IMR-90 (cell line): ENCODE data around the gene C10orf62. TPM values are rescaled to one million over a fixed set of nuclear protein-coding genes. Genes with fewer than 3 reads are reported as not detected.

Experiments
- ATAC-seq: fragments of 200-7000 bp; cut with Tn5 transposase; 2 replicates; pipeline ENCODE4 v1.9.1; 2020; ENCODE audit warnings: low read depth, mild to moderate bottlenecking, moderate library complexity
- BruUV-seq: library from RNA; stranded (reverse); fragments of 400-500 nt; replicated peaks from 2 replicates; lab custom pipeline; 2021; lab: Mats Ljungman, UMichigan
- CTCF ChIA-PET: fragments of 300-600 bp; formaldehyde crosslinking; extraction: SDS; loops from one replicate; lab custom pipeline; 2021; ENCODE audit warnings: antibody characterized with exemption; lab: Yijun Ruan, JAX
- POLR2A ChIA-PET: fragments of 300-600 bp; sonication (Branson Sonifier 250); formaldehyde crosslinking; loops from one replicate; lab custom pipeline; 2022; ENCODE audit warnings: antibody characterized with exemption; ENCODE audit not compliant: unreplicated experiment; lab: Charles Lee
- DNase-seq: peaks from one replicate; pipeline ENCODE4 v3.0.0; 2013
- H2AFZ ChIP-seq: replicated peaks from 2 replicates; pipeline ENCODE3; 2013; ENCODE audit warnings: low read length, mild to moderate bottlenecking; ENCODE audit not compliant: poor library complexity
- H2AK5ac ChIP-seq: 2 replicates; pipeline ENCODE4 v1.6.1; 2013; ENCODE audit warnings: low read depth, low read length, inconsistent platforms
- H2AK9ac ChIP-seq: replicated peaks from 2 replicates; pipeline ENCODE3; 2013; ENCODE audit warnings: mild to moderate bottlenecking, low read depth, low read length, moderate library complexity; ENCODE audit not compliant: poor library complexity
- H2BK120ac ChIP-seq: 2 replicates; pipeline ENCODE4 v1.6.1; 2013; ENCODE audit warnings: low read depth, low read length, inconsistent platforms
- H2BK15ac ChIP-seq: 3 replicates; pipeline ENCODE4 v1.6.1; 2013; ENCODE audit warnings: low read depth, low read length, inconsistent platforms
- H2BK20ac ChIP-seq: 2 replicates; pipeline ENCODE4 v1.6.1; 2013; ENCODE audit warnings: low read depth, mild to moderate bottlenecking, inconsistent platforms, low read length, moderate library complexity
- H2BK5ac ChIP-seq: 2 replicates; pipeline ENCODE4 v1.6.1; 2013; ENCODE audit warnings: mild to moderate bottlenecking, low read depth, low read length, inconsistent platforms; ENCODE audit not compliant: poor library complexity, severe bottlenecking
- H3K14ac ChIP-seq: replicated peaks from 2 replicates; pipeline ENCODE4 v1.6.1; 2013; ENCODE audit warnings: low read depth, low read length, inconsistent platforms
- H3K18ac ChIP-seq: 2 replicates; pipeline ENCODE4 v1.6.1; 2013; ENCODE audit warnings: low read depth, low read length, control low read depth
- H3K23ac ChIP-seq: 2 replicates; pipeline ENCODE4 v1.6.1; 2013; ENCODE audit warnings: low read depth, low read length, inconsistent platforms
- H3K27ac ChIP-seq: 2 replicates; pipeline ENCODE4 v1.5.1; 2013; ENCODE audit warnings: mild to moderate bottlenecking, control low read depth, low read length; ENCODE audit not compliant: insufficient read depth
- H3K27me3 ChIP-seq: 2 replicates; pipeline ENCODE4 v1.6.1; 2013; ENCODE audit warnings: low read length; ENCODE audit not compliant: control insufficient read depth, insufficient read depth
- H3K36me3 ChIP-seq: 2 replicates; pipeline ENCODE4 v1.6.1; 2013; ENCODE audit warnings: low read length, mixed read lengths; ENCODE audit not compliant: control insufficient read depth, insufficient read depth
- H3K4ac ChIP-seq: 2 replicates; pipeline ENCODE4 v1.6.1; 2013; ENCODE audit warnings: low read depth, low read length, inconsistent platforms
- H3K4me1 ChIP-seq: 2 replicates; pipeline ENCODE4 v1.6.1; 2013; ENCODE audit warnings: low read length, mixed read lengths; ENCODE audit not compliant: control insufficient read depth, insufficient read depth
- H3K4me2 ChIP-seq: 2 replicates; pipeline ENCODE4 v1.6.1; 2013; ENCODE audit warnings: low read depth, mild to moderate bottlenecking, control low read depth, low read length, moderate library complexity
- H3K4me3 ChIP-seq: 2 replicates; pipeline ENCODE4 v1.5.1; 2013; ENCODE audit warnings: low read depth, mild to moderate bottlenecking, control low read depth, low read length, moderate library complexity; ENCODE audit not compliant: insufficient read depth
- H3K56ac ChIP-seq: 2 replicates; pipeline ENCODE4 v1.6.1; 2013; ENCODE audit warnings: low read length, inconsistent platforms; ENCODE audit not compliant: insufficient read depth; ENCODE audit errors: extremely low read depth
- H3K79me1 ChIP-seq, 2 experiments: 2 replicates each; pipeline ENCODE4 v1.6.1; 2013; ENCODE audit warnings: low read length in 2 of 2, inconsistent platforms in 1 of 2, low read depth in 1 of 2
- H3K9ac ChIP-seq: 2 replicates; pipeline ENCODE4 v1.6.1; 2013; ENCODE audit warnings: low read depth, low read length, control low read depth
- H3K9me1 ChIP-seq: 2 replicates; pipeline ENCODE4 v1.6.1; 2013; ENCODE audit warnings: low read length, inconsistent platforms; ENCODE audit not compliant: insufficient read depth
- H3K9me3 ChIP-seq: 2 replicates; pipeline ENCODE4 v1.6.1; 2013; ENCODE audit warnings: low read length; ENCODE audit not compliant: control insufficient read depth, insufficient read depth
- H4K20me1 ChIP-seq: 2 replicates; pipeline ENCODE4 v1.6.1; 2013; ENCODE audit warnings: low read length, inconsistent platforms; ENCODE audit not compliant: insufficient read depth
- H4K5ac ChIP-seq: 2 replicates; pipeline ENCODE4 v1.6.1; 2013; ENCODE audit warnings: mild to moderate bottlenecking, low read depth, low read length, control low read depth
- H4K8ac ChIP-seq, 2 experiments: 2 replicates each; pipeline ENCODE4 v1.6.1; 2013; ENCODE audit warnings: low read depth in 2 of 2, low read length in 2 of 2, control low read depth in 1 of 2, inconsistent platforms in 1 of 2
- H4K91ac ChIP-seq: 2 replicates; pipeline ENCODE4 v1.6.1; 2013; ENCODE audit warnings: low read depth, low read length, inconsistent platforms; ENCODE audit not compliant: insufficient read depth
- BHLHE40 ChIP-seq: fragments of 150-350 bp; IDR thresholded peaks from 2 replicates; pipeline ENCODE4 v1.6.1; 2016; ENCODE audit warnings: mild to moderate bottlenecking, low read depth, low read length
- CEBPB ChIP-seq: IDR thresholded peaks from 2 replicates; pipeline ENCODE4 v1.6.1; 2012; ENCODE audit warnings: low read depth, low read length, improper control_type of control experiment
- CHD1 ChIP-seq: IDR thresholded peaks from 2 replicates; pipeline ENCODE4 v1.6.1; 2012; ENCODE audit warnings: low read depth, low read length, improper control_type of control experiment
- FOS ChIP-seq: fragments of 150-350 bp; IDR thresholded peaks from 2 replicates; pipeline ENCODE4 v1.6.1; 2016; ENCODE audit warnings: low read depth, low read length
- MAFK ChIP-seq: IDR thresholded peaks from 2 replicates; pipeline ENCODE4 v1.6.1; 2012; ENCODE audit warnings: low read depth, low read length, improper control_type of control experiment
- MAZ ChIP-seq: IDR thresholded peaks from 2 replicates; pipeline ENCODE4 v1.6.1; 2012; ENCODE audit warnings: low read depth, mild to moderate bottlenecking, low read length, improper control_type of control experiment, moderate library complexity, borderline replicate concordance
- MXI1 ChIP-seq: IDR thresholded peaks from 2 replicates; pipeline ENCODE4 v1.6.1; 2012; ENCODE audit warnings: low read depth, mild to moderate bottlenecking, low read length, moderate library complexity, borderline replicate concordance
- NFE2L2 ChIP-seq: fragments of 150-350 bp; IDR thresholded peaks from 2 replicates; pipeline ENCODE4 v1.6.1; 2016; ENCODE audit warnings: low read depth, mild to moderate bottlenecking, low read length
- POLR2A ChIP-seq: IDR thresholded peaks from 2 replicates; pipeline ENCODE4 v1.6.1; 2012; ENCODE audit warnings: mild to moderate bottlenecking, low read depth, low read length
- RAD21 ChIP-seq: IDR thresholded peaks from 2 replicates; pipeline ENCODE4 v1.6.1; 2012; ENCODE audit warnings: low read length, improper control_type of control experiment
- RCOR1 ChIP-seq: IDR thresholded peaks from 2 replicates; pipeline ENCODE4 v1.6.1; 2012; ENCODE audit warnings: mild to moderate bottlenecking, low read length, improper control_type of control experiment; ENCODE audit not compliant: insufficient replicate concordance
- RFX5 ChIP-seq: IDR thresholded peaks from 2 replicates; pipeline ENCODE4 v1.8.0; 2012; ENCODE audit warnings: low read depth, mild to moderate bottlenecking, low read length, moderate library complexity
- SMC3 ChIP-seq: fragments of 150-350 bp; IDR thresholded peaks from 2 replicates; pipeline ENCODE4 v1.6.1; 2016; ENCODE audit warnings: low read depth, mild to moderate bottlenecking, antibody characterized with exemption, low read length, moderate library complexity
- WGBS, 2 experiments: methylation state at CpG; one replicate each; pipeline versions ENCODE4 v1.1.5 to v1.1.7; 2013; ENCODE audit warnings: missing lambda C conversion rate in 2 of 2; ENCODE audit not compliant: insufficient read length in 1 of 2; ENCODE audit errors: extremely low coverage in 2 of 2; 5-methylcytosine and 5-hydroxymethylcytosine counted together
- dilution Hi-C: fragments of 300-500 bp; cut with HindIII; formaldehyde crosslinking; loops from one replicate; pipeline ENCODE4 v1.14.3; 2018; ENCODE audit warnings: low sequenced_read_pairs; ENCODE audit not compliant: unreplicated experiment
- in situ Hi-C: fragments of 300-500 bp; cut with MboI; formaldehyde crosslinking; loops from 3 replicates; pipeline ENCODE4 v1.14.3; 2019; ENCODE audit warnings: low sequenced_read_pairs, inconsistent platforms, mixed read lengths
- intact Hi-C: fragments of 100-400 bp; cut with micrococcal nuclease; formaldehyde crosslinking; loops from 2 replicates; pipeline ENCODE4 v1.10.0; 2022
- polyA plus RNA-seq, 3 experiments: library from polyadenylated mRNA; depleted of rRNA; stranded (reverse); fragments of >200 nt; gene quantifications; 2 replicates each; pipeline ENCODE4 v1.2.3, GENCODE V29; 2012; ENCODE audit warnings: low replicate concordance in 1 of 3
- total RNA-seq: library from RNA; depleted of rRNA; stranded (reverse); fragments of >200 nt; gene quantifications from 2 replicates; pipeline ENCODE4 v1.2.3, GENCODE V29; 2012
- TF ChIP-seq, protein P1 (sequence below): conservative IDR thresholded peaks from 2 replicates; pipeline ENCODE4 v1.5.1; 2012; ENCODE audit warnings: mild to moderate bottlenecking, low read depth, low read length, improper control_type of control experiment
- TF ChIP-seq, protein P2 (sequence below): fragments of 150-350 bp; IDR thresholded peaks from 2 replicates; pipeline ENCODE4 v1.6.1; 2016; ENCODE audit warnings: low read depth, mild to moderate bottlenecking, low read length, moderate library complexity, borderline replicate concordance
- TF ChIP-seq, protein P3 (sequence below): fragments of 150-350 bp; IDR thresholded peaks from 2 replicates; pipeline ENCODE4 v1.6.1; 2017; ENCODE audit warnings: mild to moderate bottlenecking, antibody characterized with exemption, low read length, low read depth

C10orf62 gene
- total and polyA plus RNA-seq, 2 of the 4 experiments (the other 2 are of a cell fraction): not detected

DNA sequence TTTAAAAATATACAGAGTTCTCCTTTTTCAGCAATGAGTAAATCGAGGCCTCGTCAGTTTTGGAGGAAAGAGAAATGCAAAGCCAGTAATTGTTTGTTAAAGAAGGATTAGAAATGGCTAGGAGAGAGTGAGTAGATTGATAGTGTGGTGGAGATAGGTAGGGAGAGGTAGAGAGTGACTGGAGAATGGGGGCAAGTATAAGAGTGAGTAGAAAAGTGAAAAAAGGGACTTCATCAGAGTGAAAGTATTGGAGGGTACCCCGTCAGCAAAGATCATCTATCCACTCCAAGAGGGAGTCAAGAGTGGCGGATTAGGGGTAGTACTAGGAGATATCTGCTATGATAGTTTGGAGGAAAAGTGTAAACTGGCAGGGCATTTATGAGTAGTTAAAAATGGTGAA lies 26.2 kb upstream of the C10orf62 start:
- Histone ChIP-seq H3K27me3 (no peaks in the 10 kb centered on the region), H2BK5ac (no peak overlapping the region), H3K9ac (no peak overlapping the region), H4K91ac (no peak overlapping the region), H4K5ac (no peak overlapping the region), H3K36me3 (peaks cover 3% of the 10 kb centered on the region), H2AK5ac (no peak overlapping the region), H3K4me1 (no peaks in the 10 kb centered on the region), H3K27ac (no peak overlapping the region), H3K23ac (no peak overlapping the region), H2BK120ac (no peak overlapping the region), H4K20me1 (no peaks in the 10 kb centered on the region), H3K9me3 (no peaks in the 10 kb centered on the region), H3K79me1 (peaks cover 11 to 18% of the 10 kb centered on the region in 2 experiments; a peak in 2 of 4 replicates), H3K4me2 (no peak overlapping the region), H3K4me3 (no peak overlapping the region), H3K14ac (no peak overlapping the region), H3K4ac (no peak overlapping the region), H4K8ac (no peak overlapping the region), H2AFZ (no peak overlapping the region), H3K18ac (no peak overlapping the region), H3K56ac (no peak overlapping the region), H2BK15ac (no peak overlapping the region), H3K9me1 (no peaks in the 10 kb centered on the region), H2BK20ac (no peak overlapping the region), H2AK9ac (no peak overlapping the region)
- dilution Hi-C loops (no loop called here), intact Hi-C loops (no loop called here), in situ Hi-C loops (no loop called here)
- TF ChIP-seq, protein P1, sequence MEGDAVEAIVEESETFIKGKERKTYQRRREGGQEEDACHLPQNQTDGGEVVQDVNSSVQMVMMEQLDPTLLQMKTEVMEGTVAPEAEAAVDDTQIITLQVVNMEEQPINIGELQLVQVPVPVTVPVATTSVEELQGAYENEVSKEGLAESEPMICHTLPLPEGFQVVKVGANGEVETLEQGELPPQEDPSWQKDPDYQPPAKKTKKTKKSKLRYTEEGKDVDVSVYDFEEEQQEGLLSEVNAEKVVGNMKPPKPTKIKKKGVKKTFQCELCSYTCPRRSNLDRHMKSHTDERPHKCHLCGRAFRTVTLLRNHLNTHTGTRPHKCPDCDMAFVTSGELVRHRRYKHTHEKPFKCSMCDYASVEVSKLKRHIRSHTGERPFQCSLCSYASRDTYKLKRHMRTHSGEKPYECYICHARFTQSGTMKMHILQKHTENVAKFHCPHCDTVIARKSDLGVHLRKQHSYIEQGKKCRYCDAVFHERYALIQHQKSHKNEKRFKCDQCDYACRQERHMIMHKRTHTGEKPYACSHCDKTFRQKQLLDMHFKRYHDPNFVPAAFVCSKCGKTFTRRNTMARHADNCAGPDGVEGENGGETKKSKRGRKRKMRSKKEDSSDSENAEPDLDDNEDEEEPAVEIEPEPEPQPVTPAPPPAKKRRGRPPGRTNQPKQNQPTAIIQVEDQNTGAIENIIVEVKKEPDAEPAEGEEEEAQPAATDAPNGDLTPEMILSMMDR: no peak
- TF ChIP-seq, protein P2, sequence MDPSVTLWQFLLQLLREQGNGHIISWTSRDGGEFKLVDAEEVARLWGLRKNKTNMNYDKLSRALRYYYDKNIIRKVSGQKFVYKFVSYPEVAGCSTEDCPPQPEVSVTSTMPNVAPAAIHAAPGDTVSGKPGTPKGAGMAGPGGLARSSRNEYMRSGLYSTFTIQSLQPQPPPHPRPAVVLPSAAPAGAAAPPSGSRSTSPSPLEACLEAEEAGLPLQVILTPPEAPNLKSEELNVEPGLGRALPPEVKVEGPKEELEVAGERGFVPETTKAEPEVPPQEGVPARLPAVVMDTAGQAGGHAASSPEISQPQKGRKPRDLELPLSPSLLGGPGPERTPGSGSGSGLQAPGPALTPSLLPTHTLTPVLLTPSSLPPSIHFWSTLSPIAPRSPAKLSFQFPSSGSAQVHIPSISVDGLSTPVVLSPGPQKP: no peak
- TF ChIP-seq POLR2A (no peak), RAD21 (no peak), BHLHE40 (no peak), NFE2L2 (no peak), MXI1 (no peak), CEBPB (no peak), RCOR1 (no peak), CHD1 (no peak), FOS (no peak), SMC3 (no peak), MAFK (no peak), RFX5 (no peak), MAZ (no peak)
- TF ChIP-seq, protein P3, sequence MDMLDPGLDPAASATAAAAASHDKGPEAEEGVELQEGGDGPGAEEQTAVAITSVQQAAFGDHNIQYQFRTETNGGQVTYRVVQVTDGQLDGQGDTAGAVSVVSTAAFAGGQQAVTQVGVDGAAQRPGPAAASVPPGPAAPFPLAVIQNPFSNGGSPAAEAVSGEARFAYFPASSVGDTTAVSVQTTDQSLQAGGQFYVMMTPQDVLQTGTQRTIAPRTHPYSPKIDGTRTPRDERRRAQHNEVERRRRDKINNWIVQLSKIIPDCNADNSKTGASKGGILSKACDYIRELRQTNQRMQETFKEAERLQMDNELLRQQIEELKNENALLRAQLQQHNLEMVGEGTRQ: no peak
- no peak for ATAC-seq
- ChIA-PET POLR2A (no interaction called here), CTCF (no interaction called here)
- no TSS peak for BruUV-seq
- no CpG with 5 or more reads among the region's 4 CpGs for WGBS, 2 experiments
- no peak for DNase-seq
